ENCODE results near the gene GNAO1.

GNAO1 gene

DNA sequence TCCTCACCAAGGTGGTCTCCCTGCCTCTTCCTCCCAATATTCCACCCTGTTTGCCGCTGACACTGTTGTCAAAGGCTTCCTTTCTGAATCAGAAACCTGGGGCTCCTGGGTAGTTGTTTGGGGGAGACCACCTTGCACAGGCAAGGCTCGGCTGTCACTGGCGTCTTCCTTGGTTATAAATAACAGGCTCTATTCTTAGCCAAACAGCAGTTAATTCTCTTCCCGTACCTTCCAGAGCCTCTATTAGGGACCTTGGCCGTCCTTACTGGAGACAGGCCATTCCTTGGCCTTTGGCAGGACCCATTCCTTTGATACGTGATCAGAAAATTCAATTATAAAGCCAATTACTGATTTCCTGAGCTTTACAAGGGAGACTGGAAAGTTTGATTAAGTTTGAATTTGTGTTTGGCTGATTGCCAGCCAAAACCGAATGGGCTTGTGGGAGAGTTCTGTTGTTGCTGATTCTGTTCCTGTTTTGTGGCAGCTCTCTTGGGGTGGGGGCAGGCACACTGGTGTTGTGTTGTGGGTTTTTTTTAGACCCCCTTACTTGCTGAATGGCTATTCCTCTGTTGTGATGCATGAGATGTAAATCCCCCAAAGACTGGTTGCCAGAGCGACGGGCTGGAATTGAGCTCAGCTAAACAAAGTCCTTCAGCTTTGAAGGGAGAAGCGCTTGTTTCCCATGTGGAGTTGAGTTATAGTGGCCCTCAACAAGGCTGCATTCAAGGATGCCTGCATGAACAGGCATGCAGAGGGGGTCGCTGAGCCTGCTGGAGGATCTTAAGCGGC lies 104.6 kb downstream of the GNAO1 start:
- TF ChIP-seq, protein P1, sequence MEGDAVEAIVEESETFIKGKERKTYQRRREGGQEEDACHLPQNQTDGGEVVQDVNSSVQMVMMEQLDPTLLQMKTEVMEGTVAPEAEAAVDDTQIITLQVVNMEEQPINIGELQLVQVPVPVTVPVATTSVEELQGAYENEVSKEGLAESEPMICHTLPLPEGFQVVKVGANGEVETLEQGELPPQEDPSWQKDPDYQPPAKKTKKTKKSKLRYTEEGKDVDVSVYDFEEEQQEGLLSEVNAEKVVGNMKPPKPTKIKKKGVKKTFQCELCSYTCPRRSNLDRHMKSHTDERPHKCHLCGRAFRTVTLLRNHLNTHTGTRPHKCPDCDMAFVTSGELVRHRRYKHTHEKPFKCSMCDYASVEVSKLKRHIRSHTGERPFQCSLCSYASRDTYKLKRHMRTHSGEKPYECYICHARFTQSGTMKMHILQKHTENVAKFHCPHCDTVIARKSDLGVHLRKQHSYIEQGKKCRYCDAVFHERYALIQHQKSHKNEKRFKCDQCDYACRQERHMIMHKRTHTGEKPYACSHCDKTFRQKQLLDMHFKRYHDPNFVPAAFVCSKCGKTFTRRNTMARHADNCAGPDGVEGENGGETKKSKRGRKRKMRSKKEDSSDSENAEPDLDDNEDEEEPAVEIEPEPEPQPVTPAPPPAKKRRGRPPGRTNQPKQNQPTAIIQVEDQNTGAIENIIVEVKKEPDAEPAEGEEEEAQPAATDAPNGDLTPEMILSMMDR (IDR thresholded peaks at IDR 0.05), result no peak
- TF ChIP-seq ZFX (IDR thresholded peaks at IDR 0.05; ENCODE audit: borderline replicate concordance), result no peak
- no peak overlapping the region for H3K27ac ChIP-seq

DNA sequence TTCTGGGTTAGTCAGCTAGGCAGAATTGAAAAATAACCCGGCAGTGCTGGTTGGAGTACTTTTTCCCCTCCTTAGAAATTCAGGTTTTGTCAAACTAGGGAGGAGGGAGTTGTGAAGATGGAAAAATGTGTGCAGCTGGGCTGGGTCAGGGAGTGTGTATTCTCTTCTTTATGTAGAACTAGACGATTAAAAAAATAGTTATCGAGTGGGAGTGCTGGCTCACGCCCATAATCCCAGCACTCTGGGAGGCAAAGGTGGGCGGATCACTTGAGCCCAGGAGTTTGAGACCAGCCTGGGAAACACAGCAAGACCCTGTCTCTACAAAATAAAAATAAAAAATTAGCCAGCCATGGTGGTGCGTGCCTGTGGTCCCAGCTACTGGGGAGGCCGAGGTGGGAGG lies 106.4 kb downstream of the GNAO1 start:
- no peak for TF ChIP-seq ZFX (IDR thresholded peaks at IDR 0.05; ENCODE audit: borderline replicate concordance)
- TF ChIP-seq, protein P1 (IDR thresholded peaks at IDR 0.05), result no peak
- H3K27ac ChIP-seq, result no peak overlapping the region

DNA sequence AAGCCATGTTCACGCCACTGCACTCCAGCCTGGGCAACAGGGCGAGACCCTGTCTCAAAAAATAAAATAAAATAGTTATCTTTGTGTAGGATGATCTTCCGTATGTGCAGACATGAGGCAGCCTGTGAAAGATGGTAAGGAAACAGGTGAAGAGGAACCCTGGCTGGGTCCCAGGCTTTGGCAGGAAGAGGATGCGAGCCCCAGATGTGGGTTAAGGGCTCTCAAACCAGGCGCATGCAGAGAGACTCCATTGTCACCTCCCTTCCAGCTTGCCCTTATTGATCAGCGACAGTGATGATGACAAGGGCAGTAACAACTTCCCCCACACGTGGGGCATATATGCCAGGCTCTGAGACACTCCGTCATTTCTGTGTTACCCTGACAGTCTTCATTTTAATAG lies 106.8 kb downstream of the GNAO1 start:
- no peak overlapping the region for H3K27ac ChIP-seq
- TF ChIP-seq ZFX (IDR thresholded peaks at IDR 0.05; ENCODE audit: borderline replicate concordance), result no peak
- TF ChIP-seq, protein P1 (IDR thresholded peaks at IDR 0.05), result no peak

DNA sequence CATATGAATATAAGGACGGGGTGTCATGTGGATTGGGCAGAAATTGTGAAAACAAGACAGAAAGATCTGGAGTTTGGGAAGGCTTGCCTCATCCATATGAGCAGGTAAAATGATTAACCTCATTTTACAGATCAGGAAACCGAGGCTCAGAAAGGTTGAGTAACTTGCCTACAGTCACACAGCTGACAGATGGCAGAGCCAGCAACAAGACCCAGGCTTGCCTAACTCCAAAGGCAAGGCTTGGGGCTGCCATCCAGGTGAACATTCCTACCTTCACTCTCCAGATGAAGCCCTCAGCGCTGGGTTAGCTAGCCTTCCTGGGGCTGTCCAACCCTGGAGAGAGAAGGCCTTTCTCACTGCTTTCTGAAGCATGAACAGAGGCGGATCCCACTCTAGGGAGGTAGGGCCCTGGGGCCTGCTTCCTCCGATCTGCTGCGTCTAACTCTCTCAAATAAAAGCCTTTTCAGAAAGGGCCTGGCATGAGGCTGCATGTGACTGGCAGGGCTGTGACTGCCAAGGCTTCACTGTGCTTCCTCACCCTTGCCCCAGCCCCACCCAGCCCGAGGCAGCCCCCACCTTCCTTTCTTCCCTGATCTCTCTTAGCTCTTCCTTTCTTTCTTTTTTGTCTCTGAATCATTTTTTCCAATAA lies 107.8 kb downstream of the GNAO1 start:
- no peak for TF ChIP-seq ZFX (IDR thresholded peaks at IDR 0.05; ENCODE audit: borderline replicate concordance)
- TF ChIP-seq, protein P1 (IDR thresholded peaks at IDR 0.05), result no peak
- no peak overlapping the region for H3K27ac ChIP-seq

DNA sequence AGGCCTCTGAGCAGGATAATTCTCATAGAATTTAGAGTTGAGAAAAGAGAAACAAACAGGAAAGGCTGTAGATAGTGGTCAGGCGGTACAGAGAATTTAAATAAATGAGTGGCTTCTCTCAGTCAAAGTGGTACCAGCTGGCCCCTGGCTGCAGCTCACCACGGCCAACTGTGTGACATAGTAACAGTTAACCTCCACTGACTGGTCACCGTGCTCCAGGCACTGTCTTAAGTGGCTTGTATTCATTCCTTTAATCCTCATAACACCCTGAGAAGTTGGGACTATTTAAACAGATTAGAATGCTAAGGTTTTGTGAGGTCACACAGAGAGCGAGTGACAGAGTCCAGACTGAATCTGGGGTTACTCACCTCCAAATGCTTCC lies 108.9 kb downstream of the GNAO1 start:
- no peak overlapping the region for H3K27ac ChIP-seq
- TF ChIP-seq, protein P1 (IDR thresholded peaks at IDR 0.05), result no peak
- no peak for TF ChIP-seq ZFX (IDR thresholded peaks at IDR 0.05; ENCODE audit: borderline replicate concordance)

DNA sequence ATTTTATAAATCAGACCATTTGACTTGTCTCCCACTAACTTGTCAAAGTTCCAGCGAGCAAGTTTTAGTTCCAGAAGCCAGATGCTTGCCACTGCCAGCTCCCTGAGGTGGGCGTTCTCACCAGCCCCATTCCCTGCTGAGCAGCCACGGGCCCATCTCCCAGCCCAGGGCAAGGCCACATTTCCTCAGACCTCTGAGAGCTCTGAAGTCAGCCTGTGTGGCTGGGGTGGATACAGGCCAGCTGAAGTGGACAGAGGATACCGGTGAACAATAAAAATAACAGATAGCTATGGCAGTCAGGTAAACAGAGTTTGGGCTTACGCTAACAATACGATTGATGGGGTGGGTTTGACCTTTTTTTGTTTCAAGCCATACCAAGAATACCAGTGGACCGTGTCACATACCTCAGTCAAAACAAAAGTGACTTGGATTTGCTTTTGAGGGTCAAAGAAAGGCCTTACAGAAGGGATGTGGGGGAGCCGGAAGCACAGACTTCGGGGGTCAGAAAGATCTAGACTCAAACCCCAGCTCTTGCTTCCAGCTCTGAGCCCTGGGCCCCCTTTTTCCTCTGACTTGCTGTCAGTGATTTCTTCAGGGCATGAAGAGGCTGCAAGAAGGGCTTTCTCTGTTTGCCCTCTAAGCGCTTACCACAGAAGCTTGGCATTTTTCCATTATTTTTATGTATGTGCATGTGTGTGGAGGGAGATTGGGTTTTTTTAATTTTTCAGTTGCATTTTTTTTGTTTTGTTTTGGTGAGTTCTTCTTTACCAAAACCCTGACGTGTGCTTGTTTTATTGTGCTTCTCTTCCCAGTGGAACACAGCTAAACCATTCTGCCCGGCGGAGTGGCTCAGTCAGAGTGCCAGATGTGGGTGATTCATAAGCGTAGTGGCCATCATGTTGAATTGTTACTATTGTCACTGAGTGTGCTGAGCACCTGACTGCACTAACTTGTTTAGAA lies 109.9 kb downstream of the GNAO1 start:
- H3K27ac ChIP-seq, result no peak overlapping the region
- no peak for TF ChIP-seq ZFX (IDR thresholded peaks at IDR 0.05; ENCODE audit: borderline replicate concordance)
- TF ChIP-seq, protein P1 (IDR thresholded peaks at IDR 0.05), result no peak
